Fibroblast of lung (primary cell): Measurements from ENCODE around the gene GPC6.

Source experiments
- EZH2 ChIP-seq: IDR thresholded peaks from 2 replicates; pipeline ENCODE4 v1.5.1; 2012; ENCODE audit warnings: low read length, control low read depth, mild to moderate bottlenecking; ENCODE audit errors: missing control alignments
- TF ChIP-seq, protein P1 (sequence below), 2 donors: IDR thresholded peaks in 1 of 2; conservative IDR thresholded peaks in 1 of 2; 1 replicate in 1 of 2; 2 replicates in 1 of 2; pipeline ENCODE4 v1.5.1; 2011 to 2012; ENCODE audit warnings: low read length in 2 of 2, control low read depth in 1 of 2, inconsistent platforms in 1 of 2, low read depth in 1 of 2, mild to moderate bottlenecking in 1 of 2

- TF ChIP-seq, protein P1, sequence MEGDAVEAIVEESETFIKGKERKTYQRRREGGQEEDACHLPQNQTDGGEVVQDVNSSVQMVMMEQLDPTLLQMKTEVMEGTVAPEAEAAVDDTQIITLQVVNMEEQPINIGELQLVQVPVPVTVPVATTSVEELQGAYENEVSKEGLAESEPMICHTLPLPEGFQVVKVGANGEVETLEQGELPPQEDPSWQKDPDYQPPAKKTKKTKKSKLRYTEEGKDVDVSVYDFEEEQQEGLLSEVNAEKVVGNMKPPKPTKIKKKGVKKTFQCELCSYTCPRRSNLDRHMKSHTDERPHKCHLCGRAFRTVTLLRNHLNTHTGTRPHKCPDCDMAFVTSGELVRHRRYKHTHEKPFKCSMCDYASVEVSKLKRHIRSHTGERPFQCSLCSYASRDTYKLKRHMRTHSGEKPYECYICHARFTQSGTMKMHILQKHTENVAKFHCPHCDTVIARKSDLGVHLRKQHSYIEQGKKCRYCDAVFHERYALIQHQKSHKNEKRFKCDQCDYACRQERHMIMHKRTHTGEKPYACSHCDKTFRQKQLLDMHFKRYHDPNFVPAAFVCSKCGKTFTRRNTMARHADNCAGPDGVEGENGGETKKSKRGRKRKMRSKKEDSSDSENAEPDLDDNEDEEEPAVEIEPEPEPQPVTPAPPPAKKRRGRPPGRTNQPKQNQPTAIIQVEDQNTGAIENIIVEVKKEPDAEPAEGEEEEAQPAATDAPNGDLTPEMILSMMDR (conservative IDR thresholded peaks at IDR 0.05 in 1 of 2, IDR thresholded peaks at IDR 0.05 in 1 of 2; ENCODE audit: low read depth in 1 of 2, low read length in 2 of 2), result no peak
- no peak for TF ChIP-seq EZH2
Observed at GRCh38 chr13:93867481-93867880, 640.9 kb downstream of the GPC6 start.
